ENCODE data around the gene POLE3. TPM values are rescaled to one million over a fixed set of nuclear protein-coding genes. Genes with fewer than 3 reads are reported as not detected.
A peak's percentile ranks its signal among the peaks of the same experiment; 100 is the strongest.
"Not testable (repeated sequence)": the region's sequence is repeated elsewhere in the genome, so short reads cannot be mapped to it uniquely, and the experiment has no call there.

POLE3 gene
- total and polyA plus RNA-seq, 2 experiments from 2014 or later, result 36.5 to 45.5 TPM

GRCh38 chr9:113387560-113388230 is 22.8 kb downstream of the POLE3 start:
- H3K27ac ChIP-seq, result peak overlapping the region; percentile 75
- no peaks in the 10 kb centered on the region for H3K9me3 ChIP-seq (ENCODE audit: low read depth)
- no peak for DNase-seq (ENCODE audit: low read depth in 1 of 2, low spot score in 1 of 2)
- no peak for TF ChIP-seq CTCF (IDR thresholded peaks at IDR 0.05; ENCODE audit: low read depth, low read length)
- no peak overlapping the region for H3K4me3 ChIP-seq
- no peaks in the 10 kb centered on the region for H3K27me3 ChIP-seq
- H3K36me3 ChIP-seq, result peaks cover 6% of the 10 kb centered on the region
- no peaks in the 10 kb centered on the region for H3K4me1 ChIP-seq (ENCODE audit: low read depth)

- Histone ChIP-seq H3K27ac (peak overlapping the region; percentile 75), H3K4me3 (no peak overlapping the region), H3K27me3 (no peaks in the 10 kb centered on the region), H3K9me3 (ENCODE audit: low read depth) (no peaks in the 10 kb centered on the region), H3K4me1 (ENCODE audit: low read depth) (no peaks in the 10 kb centered on the region), H3K36me3 (peaks cover 6% of the 10 kb centered on the region)
- no peak for TF ChIP-seq CTCF (IDR thresholded peaks at IDR 0.05; ENCODE audit: low read depth, low read length)
- DNase-seq (ENCODE audit: low read depth in 1 of 2, low spot score in 1 of 2), result no peak
Observed at GRCh38 chr9:113386571-113387393, 23.7 kb downstream of the POLE3 start.

- Histone ChIP-seq H3K27ac (no peak overlapping the region), H3K27me3 (no peaks in the 10 kb centered on the region), H3K4me3 (no peak overlapping the region), H3K36me3 (no peaks in the 10 kb centered on the region), H3K4me1 (ENCODE audit: low read depth) (peaks cover 11% of the 10 kb centered on the region), H3K9me3 (ENCODE audit: low read depth) (no peaks in the 10 kb centered on the region)
- DNase-seq (ENCODE audit: low read depth in 1 of 2, low spot score in 1 of 2), result no peak
- no peak for TF ChIP-seq CTCF (IDR thresholded peaks at IDR 0.05; ENCODE audit: low read depth, low read length)
Observed at GRCh38 chr9:113381909-113382411, 28.5 kb downstream of the POLE3 start.

GRCh38 chr9:113381441-113381840 is 29.0 kb downstream of the POLE3 start:
- DNase-seq (ENCODE audit: low read depth in 1 of 2, low spot score in 1 of 2); H3K27me3 ChIP-seq; H3K27ac ChIP-seq; H3K4me3 ChIP-seq; H3K36me3 ChIP-seq; H3K9me3 ChIP-seq (ENCODE audit: low read depth): not testable (repeated sequence)
- peaks cover 11% of the 10 kb centered on the region for H3K4me1 ChIP-seq (ENCODE audit: low read depth)

DNA sequence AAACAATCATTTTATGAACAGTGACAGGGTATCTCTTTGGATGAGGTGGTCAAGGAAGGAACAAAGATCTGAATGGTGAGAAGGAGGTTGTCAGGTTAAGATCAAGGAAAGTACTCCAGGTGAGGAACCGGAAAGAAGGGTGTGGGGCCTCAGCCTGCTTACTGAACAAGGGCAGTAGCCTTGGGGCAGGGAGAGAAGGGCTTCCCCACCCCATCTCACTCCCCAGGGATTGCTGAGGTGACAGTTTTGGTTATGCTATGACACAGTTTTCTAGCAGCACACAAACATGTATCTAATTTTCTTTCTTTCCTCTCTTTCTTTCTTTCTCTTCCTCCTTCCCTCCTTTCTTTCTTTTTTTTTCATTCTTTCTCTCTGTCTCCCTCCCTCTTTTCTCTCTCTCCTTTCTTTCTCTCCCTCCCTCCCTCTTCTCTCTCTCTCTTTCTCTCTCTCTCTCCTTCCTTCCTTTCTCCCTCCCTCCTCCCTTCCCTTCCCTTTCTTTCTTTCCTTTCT is 29.6 kb downstream of the POLE3 start:
- Histone ChIP-seq H3K27ac (peak overlapping the region; percentile 86), H3K4me3 (no peak overlapping the region), H3K4me1 (ENCODE audit: low read depth) (peaks cover 11% of the 10 kb centered on the region), H3K27me3 (no peaks in the 10 kb centered on the region), H3K36me3 (no peaks in the 10 kb centered on the region), H3K9me3 (ENCODE audit: low read depth) (no peaks in the 10 kb centered on the region)
- TF ChIP-seq CTCF (IDR thresholded peaks at IDR 0.05; ENCODE audit: low read depth, low read length), result no peak
- no peak for DNase-seq (ENCODE audit: low read depth in 1 of 2, low spot score in 1 of 2)

- not testable (repeated sequence) for H3K36me3 ChIP-seq; DNase-seq (ENCODE audit: low read depth in 1 of 2, low spot score in 1 of 2); H3K4me3 ChIP-seq; H3K9me3 ChIP-seq (ENCODE audit: low read depth); H3K27me3 ChIP-seq
- Histone ChIP-seq H3K4me1 (ENCODE audit: low read depth) (peaks cover 11% of the 10 kb centered on the region), H3K27ac (peak overlapping the region; percentile 86)
Observed at GRCh38 chr9:113379829-113380210, 30.7 kb downstream of the POLE3 start.

DNA sequence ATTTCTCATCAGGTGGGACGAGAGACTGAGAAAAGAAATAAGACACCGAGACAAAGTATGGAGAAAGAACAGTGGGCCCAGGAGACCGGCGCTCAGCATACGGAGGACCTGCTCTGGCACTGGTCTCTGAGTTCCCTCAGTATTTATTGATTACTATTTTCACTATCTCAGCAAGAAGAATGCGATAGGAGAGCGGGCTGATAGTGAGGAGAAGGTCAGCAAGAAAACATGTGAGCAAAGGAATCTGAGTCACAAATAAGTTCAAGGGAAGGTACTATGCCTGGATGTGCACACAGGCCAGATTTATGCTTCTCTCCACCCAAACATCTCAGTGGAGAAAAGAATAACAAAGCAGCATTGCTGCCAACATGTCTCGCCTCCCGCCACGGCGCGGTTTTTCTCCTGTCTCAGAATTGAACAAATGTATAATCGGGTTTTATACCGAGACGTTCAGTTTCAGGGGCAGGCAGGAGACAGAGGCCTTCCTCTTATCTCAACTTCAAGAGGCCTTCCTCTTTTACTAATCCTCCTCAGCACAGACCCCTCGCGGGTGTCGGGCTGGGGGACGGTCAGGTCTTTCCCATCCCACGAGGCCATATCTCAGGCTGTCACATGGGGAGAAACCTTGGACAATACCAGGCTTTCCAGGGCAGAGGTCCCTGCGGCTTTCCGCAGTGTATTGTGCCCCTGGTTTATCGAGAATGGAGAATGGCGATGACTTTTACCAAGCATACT is 31.2 kb downstream of the POLE3 start:
- peak overlapping the region; percentile 86 for H3K27ac ChIP-seq
- not testable (repeated sequence) for H3K36me3 ChIP-seq; DNase-seq (ENCODE audit: low read depth in 1 of 2, low spot score in 1 of 2); H3K9me3 ChIP-seq (ENCODE audit: low read depth); H3K4me3 ChIP-seq; H3K27me3 ChIP-seq
- peaks cover 11% of the 10 kb centered on the region for H3K4me1 ChIP-seq (ENCODE audit: low read depth)
